Trophoblast cell (in vitro differentiated cells and primary cell): ENCODE results near the gene ZDHHC14.
A peak's percentile ranks its signal among the peaks of the same experiment; 100 is the strongest.

Source experiments
- DNase-seq, 2 donors: peaks; one replicate each; pipeline ENCODE4 v3.0.0-alpha.2; 2016
- H2AFZ ChIP-seq: 2 replicates; pipeline ENCODE4 v1.6.1; 2013; ENCODE audit warnings: low read length, moderate library complexity, mild to moderate bottlenecking; ENCODE audit not compliant: insufficient read depth, poor library complexity
- H2AK5ac ChIP-seq: 2 replicates; pipeline ENCODE4 v1.6.1; 2013; ENCODE audit warnings: mild to moderate bottlenecking, low read length
- H2BK120ac ChIP-seq: 2 replicates; pipeline ENCODE4 v1.6.1; 2013; ENCODE audit warnings: low read length, mild to moderate bottlenecking, moderate library complexity; ENCODE audit not compliant: insufficient read depth, poor library complexity
- H2BK12ac ChIP-seq: 2 replicates; pipeline ENCODE4 v1.6.1; 2013; ENCODE audit warnings: mild to moderate bottlenecking, low read length, moderate library complexity
- H2BK5ac ChIP-seq: 2 replicates; pipeline ENCODE4 v1.6.1; 2013; ENCODE audit warnings: low read length, low read depth, moderate library complexity, mild to moderate bottlenecking; ENCODE audit not compliant: poor library complexity
- H3K14ac ChIP-seq: 2 replicates; pipeline ENCODE4 v1.6.1; 2013; ENCODE audit warnings: mild to moderate bottlenecking, low read length
- H3K18ac ChIP-seq: 2 replicates; pipeline ENCODE4 v1.6.1; 2013; ENCODE audit warnings: mild to moderate bottlenecking, low read length
- H3K23ac ChIP-seq: 2 replicates; pipeline ENCODE4 v1.6.1; 2013; ENCODE audit warnings: low read length
- H3K27ac ChIP-seq: 2 replicates; pipeline ENCODE4 v1.5.1; 2013; ENCODE audit warnings: low read depth, mild to moderate bottlenecking, inconsistent platforms, low read length, moderate library complexity
- H3K27me3 ChIP-seq: 2 replicates; pipeline ENCODE4 v1.6.1; 2013; ENCODE audit warnings: inconsistent platforms, mild to moderate bottlenecking, low read length, moderate library complexity; ENCODE audit not compliant: insufficient read depth
- H3K36me3 ChIP-seq, 2 experiments: 1 replicate in 1 of 2; 2 replicates in 1 of 2; pipeline ENCODE4 v1.6.1; 2013; ENCODE audit warnings: low read length in 2 of 2, mild to moderate bottlenecking in 2 of 2, moderate library complexity in 1 of 2; ENCODE audit not compliant: insufficient read depth in 2 of 2, control insufficient read depth in 1 of 2
- H3K4ac ChIP-seq: 2 replicates; pipeline ENCODE4 v1.6.1; 2013; ENCODE audit warnings: low read depth, mild to moderate bottlenecking, low read length, moderate library complexity
- H3K4me1 ChIP-seq, 2 experiments: 1 replicate in 1 of 2; 2 replicates in 1 of 2; pipeline ENCODE4 v1.6.1; 2013; ENCODE audit warnings: low read length in 2 of 2, mild to moderate bottlenecking in 2 of 2, moderate library complexity in 1 of 2; ENCODE audit not compliant: insufficient read depth in 2 of 2, control insufficient read depth in 1 of 2
- H3K4me2 ChIP-seq: 2 replicates; pipeline ENCODE4 v1.6.1; 2013; ENCODE audit warnings: inconsistent platforms, mild to moderate bottlenecking, low read length, moderate library complexity
- H3K4me3 ChIP-seq: 2 replicates; pipeline ENCODE4 v1.5.1; 2013; ENCODE audit warnings: mild to moderate bottlenecking, low read depth, low read length, inconsistent platforms
- H3K79me1 ChIP-seq: one replicate; pipeline ENCODE4 v1.6.1; 2013; ENCODE audit warnings: low read length
- H3K79me2 ChIP-seq: 2 replicates; pipeline ENCODE4 v1.6.1; 2013; ENCODE audit warnings: low read length, mild to moderate bottlenecking; ENCODE audit not compliant: control insufficient read depth, insufficient read depth, poor library complexity
- H3K9ac ChIP-seq: 2 replicates; pipeline ENCODE4 v1.6.1; 2013; ENCODE audit warnings: mild to moderate bottlenecking, low read length
- H3K9me3 ChIP-seq: 2 replicates; pipeline ENCODE4 v1.6.1; 2013; ENCODE audit warnings: low read depth, mild to moderate bottlenecking, control low read depth, inconsistent platforms, low read length; ENCODE audit not compliant: insufficient read depth
- H4K12ac ChIP-seq: 2 replicates; pipeline ENCODE4 v1.6.1; 2013; ENCODE audit warnings: low read depth, mild to moderate bottlenecking, low read length, moderate library complexity
- H4K8ac ChIP-seq: 2 replicates; pipeline ENCODE4 v1.6.1; 2013; ENCODE audit warnings: low read depth, mild to moderate bottlenecking, low read length, moderate library complexity
- H4K91ac ChIP-seq: one replicate; pipeline ENCODE4 v1.6.1; 2013; ENCODE audit warnings: low read depth, mild to moderate bottlenecking, low read length, moderate library complexity
- WGBS: extraction: QIAGEN DNeasy Blood & Tissue Kit; methylation state at CpG from one replicate; pipeline ENCODE4 v1.1.7; 2013; ENCODE audit warnings: missing lambda C conversion rate; ENCODE audit not compliant: insufficient read length, insufficient coverage; ENCODE audit errors: extremely low coverage; 5-methylcytosine and 5-hydroxymethylcytosine counted together

The ZDHHC14 gene

DNA sequence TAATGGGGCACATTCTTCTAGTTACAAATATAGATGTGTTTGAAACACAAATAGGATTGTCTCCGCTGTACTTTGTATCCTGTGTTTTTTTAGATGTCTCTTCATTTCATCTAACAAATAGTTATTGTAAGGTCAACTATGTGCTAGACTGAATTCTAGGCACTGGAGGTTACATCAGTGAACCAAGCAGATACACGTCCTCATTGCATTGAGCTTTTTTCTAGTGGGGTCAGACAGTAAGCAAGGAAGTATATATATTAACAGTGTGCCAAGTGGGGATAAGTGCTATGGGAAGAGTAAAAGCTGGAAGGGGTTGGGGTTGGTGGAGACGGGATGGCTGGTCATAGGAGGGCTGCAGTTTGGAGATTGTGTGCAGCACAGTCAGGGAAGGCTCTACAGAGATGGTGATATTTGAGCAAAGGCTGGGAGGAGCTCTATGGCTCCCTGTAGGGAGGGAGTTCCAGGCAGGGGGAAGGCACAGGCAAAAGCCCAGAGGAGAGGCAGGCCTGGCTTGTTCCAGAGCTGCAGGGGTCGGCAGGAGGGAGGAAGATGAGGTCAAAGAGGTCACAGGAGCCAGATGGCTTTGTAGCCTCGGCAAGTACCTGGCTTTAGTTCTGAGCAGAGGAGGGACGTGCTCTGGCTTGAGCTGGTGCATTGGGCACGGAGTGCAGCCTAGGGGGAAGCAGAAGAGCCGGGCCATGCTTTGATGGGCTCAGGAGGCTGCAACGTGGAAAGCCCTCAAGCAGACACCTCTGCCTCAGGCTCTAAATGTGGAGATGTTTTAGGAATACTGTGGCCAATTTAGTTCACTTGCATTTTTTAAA, 152.3 kb downstream of the ZDHHC14 start:
- Histone ChIP-seq H3K9me3 (peaks cover 2% of the 10 kb centered on the region), H3K4me2 (peak overlapping the region; percentile 4), H3K23ac (no peak overlapping the region), H2BK120ac (no peak overlapping the region), H3K18ac (no peak overlapping the region), H4K12ac (no peak overlapping the region), H2AFZ (no peak overlapping the region), H2BK12ac (no peak overlapping the region), H3K79me2 (no peaks in the 10 kb centered on the region), H3K36me3 (no peaks in the 10 kb centered on the region), H3K4me1 (peaks cover 20 to 28% of the 10 kb centered on the region in 2 experiments), H3K4ac (no peak overlapping the region), H4K8ac (no peak overlapping the region), H3K9ac (no peak overlapping the region), H4K91ac (no peak overlapping the region), H3K27me3 (no peaks in the 10 kb centered on the region), H3K4me3 (no peak overlapping the region), H2AK5ac (no peak overlapping the region), H3K14ac (no peak overlapping the region), H3K27ac (no peak overlapping the region), H2BK5ac (no peak overlapping the region), H3K79me1 (peaks cover 3% of the 10 kb centered on the region)
- no peak for DNase-seq
- no CpG with 5 or more reads among the region's 9 CpGs for WGBS

DNA sequence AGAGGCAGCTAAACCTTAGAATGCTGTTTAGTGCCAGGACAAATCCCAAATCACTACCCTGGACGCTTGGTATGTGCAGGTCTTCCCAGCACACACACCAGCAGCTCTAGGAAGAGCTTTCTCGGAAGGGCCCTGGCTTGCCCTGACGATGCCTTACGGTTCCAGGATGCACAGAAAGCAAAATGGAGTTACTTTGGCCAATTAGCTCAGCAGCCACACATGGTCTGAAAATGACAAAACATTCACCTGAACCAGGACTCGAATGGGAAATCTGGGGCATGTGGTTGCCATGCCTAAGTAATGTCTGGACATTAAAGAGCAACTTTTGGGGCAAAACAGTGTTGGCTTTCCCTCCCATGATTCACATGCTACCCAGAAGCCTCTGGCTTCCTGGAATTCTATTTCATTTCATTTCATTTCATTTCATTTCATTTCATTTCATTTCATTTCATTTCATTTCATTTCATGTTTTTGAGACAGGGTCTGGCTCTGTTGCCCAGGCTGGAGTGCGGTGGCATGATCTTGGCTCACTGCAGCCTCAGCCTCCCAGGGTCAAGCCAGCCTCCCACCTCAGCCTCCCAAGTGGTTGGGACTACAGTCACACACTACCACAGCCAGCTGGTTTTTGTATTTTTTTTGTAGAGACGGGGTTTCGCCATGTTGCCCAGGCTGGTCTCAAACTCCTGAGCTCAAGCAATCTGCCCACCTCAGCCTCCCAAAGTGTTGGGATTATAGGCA, 153.3 kb downstream of the ZDHHC14 start:
- no peaks in the 10 kb centered on the region for H3K36me3 ChIP-seq
- no peak overlapping the region for H4K91ac ChIP-seq
- no peak overlapping the region for H2AK5ac ChIP-seq
- peak overlapping the region; percentile 52 for H2BK12ac ChIP-seq
- no peak overlapping the region for H3K18ac ChIP-seq
- H2BK5ac ChIP-seq, result no peak overlapping the region
- H3K4me3 ChIP-seq, result no peak overlapping the region
- H3K23ac ChIP-seq, result no peak overlapping the region
- H3K4me1 ChIP-seq, result peaks cover 20 to 28% of the 10 kb centered on the region in 2 experiments
- no peak overlapping the region for H3K9ac ChIP-seq
- no peak overlapping the region for H4K8ac ChIP-seq
- peaks cover 2% of the 10 kb centered on the region for H3K9me3 ChIP-seq
- no peak overlapping the region for H2AFZ ChIP-seq
- H3K79me1 ChIP-seq, result peaks cover 3% of the 10 kb centered on the region
- H3K14ac ChIP-seq, result peak overlapping the region; percentile 40
- no peaks in the 10 kb centered on the region for H3K27me3 ChIP-seq
- no peak overlapping the region for H3K4me2 ChIP-seq
- H3K79me2 ChIP-seq, result no peaks in the 10 kb centered on the region
- no peak overlapping the region for H3K4ac ChIP-seq
- H2BK120ac ChIP-seq, result no peak overlapping the region
- DNase-seq, result no peak
- WGBS, result no CpG with 5 or more reads among the region's 8 CpGs
- no peak overlapping the region for H3K27ac ChIP-seq
- no peak overlapping the region for H4K12ac ChIP-seq

DNA sequence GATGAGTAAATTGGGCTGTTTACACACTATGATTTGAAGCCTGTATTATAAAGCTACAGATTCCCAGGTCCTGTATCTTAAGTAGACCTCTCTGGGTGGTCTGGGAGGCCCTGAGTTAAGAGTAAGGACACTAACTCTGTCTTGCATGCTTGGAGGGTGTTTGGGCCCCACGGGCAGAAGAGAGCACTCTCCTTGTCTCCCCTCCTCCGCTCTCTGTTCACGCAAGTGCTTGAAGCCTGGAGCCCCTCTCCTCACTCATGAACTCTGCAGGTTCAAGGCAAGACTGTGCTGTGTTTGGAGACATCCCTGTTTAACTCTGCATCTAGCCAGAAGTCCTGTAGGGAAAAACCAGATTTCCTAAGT, 154.0 kb downstream of the ZDHHC14 start:
- Histone ChIP-seq H3K23ac (no peak overlapping the region), H3K4me3 (no peak overlapping the region), H3K79me1 (peaks cover 3% of the 10 kb centered on the region), H3K4ac (no peak overlapping the region), H4K91ac (no peak overlapping the region), H3K27me3 (no peaks in the 10 kb centered on the region), H2AFZ (no peak overlapping the region), H3K9ac (no peak overlapping the region), H3K18ac (no peak overlapping the region), H3K9me3 (peaks cover 2% of the 10 kb centered on the region), H2BK12ac (no peak overlapping the region), H3K14ac (no peak overlapping the region), H2AK5ac (no peak overlapping the region), H4K12ac (no peak overlapping the region), H4K8ac (no peak overlapping the region), H2BK120ac (no peak overlapping the region), H3K4me2 (no peak overlapping the region), H3K79me2 (no peaks in the 10 kb centered on the region), H2BK5ac (no peak overlapping the region), H3K4me1 (peaks cover 23 to 32% of the 10 kb centered on the region in 2 experiments), H3K36me3 (no peaks in the 10 kb centered on the region), H3K27ac (no peak overlapping the region)
- WGBS, result no CpG with 5 or more reads among the region's 3 CpGs
- no peak for DNase-seq

DNA sequence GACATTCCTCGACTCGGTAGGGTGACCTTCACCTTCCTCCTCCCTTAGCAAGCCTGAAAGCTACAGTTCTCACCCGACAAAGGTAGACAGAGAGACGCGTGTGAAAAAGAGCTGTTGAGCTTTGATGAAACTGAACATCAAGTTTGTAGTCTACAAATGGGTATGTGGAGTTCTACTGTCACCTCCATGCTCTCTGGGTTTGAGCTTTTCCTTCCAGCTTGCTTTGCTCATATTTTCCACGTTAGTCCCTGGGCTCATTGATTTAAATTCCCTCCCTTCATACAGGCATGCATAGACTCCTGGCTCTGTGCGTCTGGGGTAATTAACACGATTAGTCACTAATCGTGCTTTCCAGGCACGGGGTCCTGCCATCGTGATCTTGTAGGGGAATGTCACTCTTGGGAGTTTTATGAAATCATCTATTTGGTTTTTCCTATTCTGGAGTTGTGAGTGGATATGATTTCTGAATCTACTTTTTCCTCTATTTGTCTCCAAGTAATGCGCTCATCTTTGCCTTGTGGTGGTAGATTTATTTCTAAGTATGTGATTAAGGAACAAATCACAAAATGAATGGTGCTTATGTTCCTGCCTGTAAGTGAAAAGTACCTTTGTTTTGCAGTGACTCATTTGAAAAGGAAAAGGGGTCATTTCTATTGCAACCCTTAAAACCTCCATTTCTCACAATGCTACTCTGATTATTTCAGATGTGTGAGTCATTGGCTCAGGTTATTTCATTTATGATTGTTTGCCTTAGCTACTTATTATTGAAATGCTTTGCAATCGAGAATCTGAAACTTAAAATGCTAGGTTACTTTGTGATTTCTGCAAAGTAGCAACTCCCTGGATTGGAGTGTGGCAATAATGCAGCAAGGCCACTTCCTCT, 154.6 kb downstream of the ZDHHC14 start:
- no peak overlapping the region for H2BK12ac ChIP-seq
- no peak overlapping the region for H3K14ac ChIP-seq
- peaks cover 23 to 32% of the 10 kb centered on the region in 2 experiments for H3K4me1 ChIP-seq
- H4K8ac ChIP-seq, result no peak overlapping the region
- no peak overlapping the region for H3K9ac ChIP-seq
- peaks cover 3% of the 10 kb centered on the region for H3K79me1 ChIP-seq
- H3K4ac ChIP-seq, result no peak overlapping the region
- no peaks in the 10 kb centered on the region for H3K27me3 ChIP-seq
- no peak overlapping the region for H3K18ac ChIP-seq
- DNase-seq, result peak in 1 of 2 donors; percentile 24
- no CpG with 5 or more reads among the region's 13 CpGs for WGBS
- H3K9me3 ChIP-seq, result peaks cover 2% of the 10 kb centered on the region
- no peak overlapping the region for H3K27ac ChIP-seq
- no peak overlapping the region for H2BK120ac ChIP-seq
- H3K23ac ChIP-seq, result no peak overlapping the region
- H2AFZ ChIP-seq, result no peak overlapping the region
- H3K4me3 ChIP-seq, result no peak overlapping the region
- H3K36me3 ChIP-seq, result no peaks in the 10 kb centered on the region
- no peak overlapping the region for H4K12ac ChIP-seq
- no peak overlapping the region for H4K91ac ChIP-seq
- no peak overlapping the region for H2AK5ac ChIP-seq
- H2BK5ac ChIP-seq, result no peak overlapping the region
- no peaks in the 10 kb centered on the region for H3K79me2 ChIP-seq
- no peak overlapping the region for H3K4me2 ChIP-seq
